Activated gamma-delta T cell (primary cell): ENCODE measurements around the gene MAMSTR.
"Not testable (repeated sequence)": the region's sequence is repeated elsewhere in the genome, so short reads cannot be mapped to it uniquely, and the experiment has no call there.

Source experiments
- DNase-seq: peaks from one replicate; lab custom pipeline; 2025; lab: John Stamatoyannopoulos, UW
- total RNA-seq, 2 donors: gene quantifications; one replicate each; lab custom pipeline; 2026; lab: John Stamatoyannopoulos, UW

MAMSTR gene, protein sequence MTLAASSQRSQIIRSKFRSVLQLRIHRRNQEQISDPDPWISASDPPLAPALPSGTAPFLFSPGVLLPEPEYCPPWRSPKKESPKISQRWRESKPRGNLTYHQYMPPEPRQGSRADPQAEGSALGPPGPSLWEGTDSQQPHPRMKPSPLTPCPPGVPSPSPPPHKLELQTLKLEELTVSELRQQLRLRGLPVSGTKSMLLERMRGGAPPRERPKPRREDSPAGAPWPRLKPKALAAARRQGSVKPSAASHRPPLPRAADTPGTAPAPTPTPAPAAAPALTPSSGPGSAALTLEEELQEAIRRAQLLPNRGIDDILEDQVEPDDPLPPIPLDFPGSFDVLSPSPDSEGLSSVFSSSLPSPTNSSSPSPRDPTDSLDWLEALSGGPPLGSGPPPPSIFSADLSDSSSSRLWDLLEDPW
- 1.0 to 1.5 reads per million in 2 donors for total RNA-seq

DNA sequence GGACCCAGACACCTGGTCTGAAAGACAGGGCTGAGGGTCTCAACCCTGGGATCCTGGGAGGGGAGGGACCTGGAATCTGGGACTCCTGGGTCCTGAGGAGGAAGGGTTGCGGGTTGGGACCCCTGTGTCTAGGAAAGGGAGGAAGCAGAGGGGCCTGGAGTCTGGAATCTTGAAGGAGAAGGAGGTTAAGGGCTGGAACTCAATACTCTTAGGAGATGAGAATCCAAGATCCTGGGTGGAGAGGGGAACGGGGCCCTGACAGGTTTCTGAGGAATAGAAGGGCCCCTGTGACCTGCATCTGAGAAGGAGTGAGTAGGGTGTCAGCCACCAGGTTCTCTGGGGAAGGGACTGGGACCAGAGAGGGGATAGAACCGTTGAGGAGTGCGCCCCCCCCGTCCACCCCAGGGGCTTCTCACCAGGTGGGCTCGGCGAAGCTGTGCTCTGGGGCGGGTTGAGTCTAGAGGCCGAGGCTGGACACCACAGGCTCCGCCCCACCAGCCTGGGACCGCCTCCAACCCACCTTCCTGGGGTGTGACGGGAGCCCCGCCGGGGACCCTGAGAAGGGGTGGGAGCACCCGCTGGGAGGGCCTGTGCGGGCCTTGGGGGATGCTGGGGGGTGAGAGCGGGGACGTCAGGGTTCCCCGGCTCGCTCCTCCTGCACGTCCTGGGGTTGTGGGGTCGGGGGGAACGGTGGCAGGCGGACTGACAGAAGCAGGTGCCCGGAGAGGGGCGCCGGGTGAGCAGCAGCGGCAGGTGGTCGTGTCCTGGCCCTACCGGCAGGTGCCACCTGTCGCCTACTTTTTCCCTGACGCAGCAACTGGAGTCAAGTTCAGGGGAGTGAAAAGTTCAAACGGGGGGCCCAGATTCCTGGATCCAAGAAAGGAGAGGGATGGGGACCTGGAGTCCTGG lies at the start of gene MAMSTR:
MAMSTR (minus strand) TSS at position 463 of the 909 bp plus-strand sequence. CDS start 694 bp downstream, outside the sequence.
- DNase-seq = no peak

DNA sequence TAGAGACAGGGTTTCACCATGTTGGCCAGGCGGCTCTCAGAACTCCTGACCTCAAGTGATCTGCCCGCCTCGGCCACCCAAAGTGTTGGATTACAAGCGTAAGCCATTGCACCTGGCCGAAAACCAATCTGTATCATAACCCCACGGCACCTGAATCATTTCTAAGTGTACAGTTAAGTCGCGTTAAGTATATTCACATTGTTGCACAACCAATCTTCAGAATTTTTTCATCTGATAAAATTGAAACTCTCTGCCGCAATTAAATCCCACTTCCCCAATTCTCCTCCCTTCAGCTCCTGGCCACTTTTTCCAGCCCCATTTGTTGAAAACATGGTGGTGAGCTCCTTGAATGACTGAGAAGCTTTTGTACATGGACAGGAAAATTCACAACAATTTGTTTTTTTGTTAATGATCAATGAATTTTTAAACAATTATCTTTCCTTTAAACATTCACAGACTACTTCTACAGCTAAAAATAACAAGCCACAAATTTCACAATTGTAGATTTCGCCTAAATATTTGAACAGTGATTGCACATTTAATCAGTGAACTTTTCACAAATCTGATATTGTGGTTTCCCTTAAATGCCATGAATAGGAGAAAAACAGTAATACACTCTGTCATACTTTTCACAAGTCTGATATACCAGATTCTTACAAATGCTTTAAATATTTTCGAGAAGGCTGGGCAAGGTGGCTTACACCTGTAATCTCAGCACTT lies 49.6 kb upstream of the MAMSTR start:
- no peak for DNase-seq

DNA sequence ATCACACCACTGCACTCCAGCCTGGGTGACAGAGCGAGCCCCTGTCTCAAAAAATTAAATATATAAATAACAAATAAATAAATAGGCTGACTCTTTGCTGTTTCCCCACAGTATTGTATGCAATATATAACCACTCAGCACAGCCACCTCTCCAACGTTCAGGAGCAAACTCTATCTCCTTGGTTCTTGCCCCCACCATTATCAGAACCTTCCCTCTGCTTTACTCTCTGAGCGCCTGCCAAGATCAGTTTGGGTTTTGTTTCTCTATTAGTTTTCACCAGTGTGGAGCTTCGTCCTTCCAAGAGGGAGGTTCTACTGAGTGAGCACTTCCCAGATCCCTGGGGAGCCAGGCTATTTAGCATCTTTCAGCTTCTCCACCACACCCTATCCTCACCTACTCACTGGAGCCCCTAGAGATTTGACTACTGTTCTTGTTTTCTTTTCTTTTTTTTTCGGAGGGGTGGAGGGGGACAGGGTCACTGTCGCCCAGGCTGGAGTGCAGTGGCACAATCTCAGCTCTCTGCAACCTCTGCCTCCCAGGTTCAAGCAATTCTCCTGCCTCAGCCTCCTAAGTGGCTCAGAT lies 48.7 kb upstream of the MAMSTR start:
- not testable (repeated sequence) for DNase-seq

DNA sequence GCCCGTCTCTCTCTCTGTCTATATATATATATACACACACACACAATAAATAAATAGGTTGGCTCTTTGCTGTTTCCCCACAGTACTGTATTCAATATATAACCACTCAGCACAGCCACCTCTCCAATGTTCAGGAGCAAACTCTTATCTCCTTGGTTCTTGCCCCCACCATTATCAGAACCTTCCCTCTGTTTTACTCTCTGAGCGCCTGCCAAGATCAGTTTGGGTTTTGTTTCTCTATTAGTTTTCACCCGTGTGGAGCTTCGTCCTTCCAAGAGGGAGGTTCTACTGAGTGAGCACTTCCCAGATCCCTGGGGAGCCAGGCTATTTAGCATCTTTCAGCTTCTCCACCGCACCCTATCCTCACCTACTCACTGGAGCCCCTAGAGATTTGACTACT lies 46.3 kb upstream of the MAMSTR start:
- not testable (repeated sequence) for DNase-seq

DNA sequence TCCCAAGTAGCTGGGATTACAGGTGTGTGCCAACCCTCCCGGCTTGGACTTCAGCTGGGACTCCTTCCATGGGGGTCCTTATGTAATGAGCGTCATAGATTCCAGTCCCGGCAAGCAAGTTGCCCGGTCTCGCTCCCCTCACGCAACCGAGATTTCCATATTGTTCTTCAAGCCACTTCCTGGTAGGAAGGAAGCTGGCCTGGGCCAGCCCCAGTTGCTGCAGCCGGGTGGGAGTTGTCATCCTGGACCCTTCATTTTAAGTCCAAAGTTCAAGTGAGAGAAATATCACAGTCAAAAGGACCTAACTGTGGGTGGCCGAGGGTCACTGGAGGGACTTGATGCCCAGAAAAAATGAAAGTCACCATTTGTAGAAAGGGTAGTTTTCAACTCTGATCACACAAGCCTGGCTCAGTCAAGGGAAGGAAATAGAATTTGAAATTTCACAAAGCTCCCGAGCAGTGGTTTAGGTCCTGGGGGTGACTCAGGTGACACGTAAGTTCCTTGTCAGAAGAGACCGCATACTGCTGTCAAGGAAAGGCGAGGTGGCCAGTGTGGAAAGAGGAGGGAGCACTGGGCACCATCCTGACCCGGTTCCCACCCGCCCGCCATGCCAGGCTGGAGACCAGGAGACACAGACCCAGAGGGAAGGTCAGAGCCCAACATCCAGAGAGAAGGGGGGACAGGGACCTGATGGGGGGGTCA lies 41.1 kb upstream of the MAMSTR start:
- DNase-seq = no peak

DNA sequence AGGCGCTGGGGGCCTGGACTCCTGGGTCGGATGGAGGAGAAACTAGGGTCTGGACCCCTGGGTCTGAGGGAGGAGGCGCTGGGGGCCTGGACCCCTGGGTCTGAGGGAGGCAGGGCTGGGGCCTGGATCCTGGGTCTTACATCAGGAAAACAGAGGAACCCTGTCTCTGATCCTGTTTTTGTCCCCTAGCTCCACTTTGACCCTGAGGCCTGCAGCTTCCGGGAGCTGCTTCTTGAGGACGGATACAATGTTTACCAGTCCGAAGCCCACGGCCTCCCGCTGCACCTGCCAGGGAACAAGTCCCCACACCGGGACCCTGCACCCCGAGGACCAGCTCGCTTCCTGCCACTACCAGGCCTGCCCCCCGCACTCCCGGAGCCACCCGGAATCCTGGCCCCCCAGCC lies 38.2 kb upstream of the MAMSTR start:
- DNase-seq = no peak

DNA sequence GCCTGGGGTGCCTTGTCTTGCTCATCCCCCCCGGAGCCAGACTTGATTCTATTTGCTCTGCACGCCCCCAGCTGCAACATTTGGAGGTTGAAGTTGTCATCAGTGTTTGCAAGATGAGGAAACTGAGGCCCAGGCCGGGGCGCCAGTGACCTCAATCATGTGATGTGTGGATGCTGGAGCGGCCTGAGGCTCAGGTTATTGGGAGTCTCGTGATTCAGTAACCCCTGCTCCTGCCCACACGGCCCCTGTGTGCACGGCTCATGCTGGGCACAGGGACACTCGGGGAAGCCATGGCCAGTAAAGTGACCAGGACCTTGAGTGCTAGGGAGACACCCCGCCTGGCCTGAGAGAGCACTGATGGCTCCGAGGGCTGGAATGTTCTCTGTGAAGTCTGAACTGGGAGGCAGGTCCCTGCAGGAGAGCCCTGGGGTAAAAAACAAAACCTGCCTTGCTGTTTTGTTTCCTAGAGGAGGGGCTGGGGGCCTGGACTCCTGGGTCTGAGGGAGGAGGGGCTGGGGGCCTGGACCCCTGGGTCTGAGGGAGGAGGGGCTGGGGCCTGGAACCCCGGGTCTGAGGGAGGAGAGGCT lies 37.7 kb upstream of the MAMSTR start:
- no peak for DNase-seq

DNA sequence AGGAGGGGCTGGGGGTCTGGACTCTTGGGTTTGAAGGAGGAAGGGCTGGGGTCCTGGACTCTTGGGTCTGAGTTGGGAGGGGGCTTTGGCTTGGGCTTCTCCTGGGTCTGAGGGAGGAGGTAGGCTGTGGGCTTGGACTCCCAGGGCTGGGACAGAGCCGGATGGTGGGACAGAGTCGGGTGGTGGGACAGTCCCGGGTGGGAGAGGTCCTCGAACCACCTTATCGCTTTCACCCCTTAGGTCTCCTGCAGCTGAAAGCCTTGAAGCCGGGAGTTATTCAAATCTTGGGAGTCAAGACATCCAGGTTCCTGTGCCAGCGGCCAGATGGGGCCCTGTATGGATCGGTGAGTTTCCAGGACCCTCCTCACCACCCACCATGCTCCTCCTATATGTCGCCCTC lies 37.2 kb upstream of the MAMSTR start:
- no peak for DNase-seq

DNA sequence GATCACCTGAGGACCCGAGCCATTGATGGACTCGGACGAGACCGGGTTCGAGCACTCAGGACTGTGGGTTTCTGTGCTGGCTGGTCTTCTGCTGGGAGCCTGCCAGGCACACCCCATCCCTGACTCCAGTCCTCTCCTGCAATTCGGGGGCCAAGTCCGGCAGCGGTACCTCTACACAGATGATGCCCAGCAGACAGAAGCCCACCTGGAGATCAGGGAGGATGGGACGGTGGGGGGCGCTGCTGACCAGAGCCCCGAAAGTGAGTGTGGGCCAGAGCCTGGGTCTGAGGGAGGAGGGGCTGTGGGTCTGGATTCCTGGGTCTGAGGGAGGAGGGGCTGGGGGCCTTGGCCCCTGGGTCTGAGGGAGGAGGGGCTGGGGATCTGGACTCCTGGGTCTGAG lies 36.7 kb upstream of the MAMSTR start:
- DNase-seq = no peak

DNA sequence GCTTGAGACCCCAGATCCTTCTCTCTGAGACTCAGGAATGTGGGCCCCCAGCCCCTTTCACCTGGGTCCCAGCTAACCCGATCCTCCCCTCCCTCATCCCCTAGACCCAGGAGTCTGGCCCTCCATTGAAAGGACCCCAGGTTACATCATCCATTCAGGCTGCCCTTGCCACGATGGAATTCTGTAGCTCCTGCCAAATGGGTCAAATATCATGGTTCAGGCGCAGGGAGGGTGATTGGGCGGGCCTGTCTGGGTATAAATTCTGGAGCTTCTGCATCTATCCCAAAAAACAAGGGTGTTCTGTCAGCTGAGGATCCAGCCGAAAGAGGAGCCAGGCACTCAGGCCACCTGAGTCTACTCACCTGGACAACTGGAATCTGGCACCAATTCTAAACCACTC lies 36.3 kb upstream of the MAMSTR start:
- no peak for DNase-seq

DNA sequence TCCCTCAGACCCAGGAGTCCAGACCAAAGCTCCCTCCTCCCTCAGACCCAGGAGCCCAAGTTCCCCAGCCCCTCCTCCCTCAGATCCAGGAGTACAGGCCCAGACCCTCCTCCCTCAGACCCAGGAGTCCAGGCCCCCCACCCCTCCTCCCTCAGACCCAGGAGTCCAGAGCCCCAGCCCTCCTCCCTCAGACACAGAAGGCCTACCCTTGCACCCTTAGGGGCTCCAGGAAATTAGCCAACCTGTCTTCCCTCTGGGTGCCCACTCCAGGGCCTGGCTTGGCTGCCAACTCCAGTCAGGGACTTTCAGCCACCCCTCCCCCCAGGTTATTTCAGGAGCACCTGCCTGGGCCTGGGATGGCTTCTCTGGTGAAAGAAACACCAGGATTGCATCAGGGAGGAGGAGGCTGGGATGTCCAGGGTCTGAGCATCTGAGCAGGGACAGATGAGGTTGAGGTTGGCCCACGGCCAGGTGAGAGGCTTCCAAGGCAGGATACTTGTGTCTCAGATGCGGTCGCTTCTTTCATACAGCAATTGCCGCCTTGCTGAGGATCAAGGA lies 35.6 kb upstream of the MAMSTR start, which contains the start of gene FGF21:
FGF21 (plus strand) TSS at position 441 of the 558 bp plus-strand sequence. CDS start 713 bp downstream, outside the sequence.
- no peak for DNase-seq

DNA sequence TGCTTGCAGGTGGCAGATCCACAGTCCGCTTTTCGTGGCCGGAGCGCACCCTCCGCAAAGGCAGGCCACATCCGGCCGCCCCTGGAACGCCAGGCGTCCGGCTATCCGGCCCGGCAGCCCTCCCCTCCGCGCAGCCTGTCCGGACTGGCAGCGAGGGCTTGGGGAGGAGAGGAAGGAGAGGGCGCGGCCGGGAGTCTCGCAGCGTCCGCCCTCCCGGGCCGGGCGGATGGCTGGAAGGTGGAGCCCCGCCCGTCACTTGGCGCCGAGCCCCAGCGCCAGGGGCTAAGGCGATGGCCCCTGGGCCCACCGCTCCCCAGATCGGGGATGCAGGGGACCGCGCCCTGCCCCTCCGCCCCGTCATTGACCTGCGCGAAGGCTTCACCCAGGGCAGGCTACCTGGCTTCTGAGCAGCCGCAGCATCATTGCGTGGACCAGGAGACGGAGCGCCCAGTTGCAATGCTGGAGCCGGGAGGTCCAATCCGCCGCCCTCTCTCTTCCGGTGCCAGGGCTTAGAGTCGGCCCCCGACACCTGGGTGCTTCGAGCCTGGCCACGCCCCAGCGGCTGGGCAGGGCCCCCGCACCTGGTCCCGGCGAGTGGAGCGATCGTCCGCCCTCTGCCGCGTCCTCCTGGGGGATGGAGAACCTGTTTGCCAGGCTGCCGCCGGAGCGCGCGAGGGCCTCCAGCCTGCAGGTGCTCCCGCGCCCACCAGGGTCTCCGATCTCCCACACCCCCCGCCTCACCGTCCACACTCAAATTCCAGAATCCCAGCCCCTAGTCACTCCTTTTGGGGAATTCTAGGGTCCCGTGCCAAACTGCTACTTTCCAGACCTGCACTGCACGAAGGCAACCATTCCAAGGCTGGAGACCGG lies 33.2 kb upstream of the MAMSTR start, which contains the start of gene FUT1:
FUT1 (minus strand) TSS at position 146 of the 870 bp plus-strand sequence. CDS start 1,360 bp downstream, outside the sequence.
- no peak for DNase-seq

DNA sequence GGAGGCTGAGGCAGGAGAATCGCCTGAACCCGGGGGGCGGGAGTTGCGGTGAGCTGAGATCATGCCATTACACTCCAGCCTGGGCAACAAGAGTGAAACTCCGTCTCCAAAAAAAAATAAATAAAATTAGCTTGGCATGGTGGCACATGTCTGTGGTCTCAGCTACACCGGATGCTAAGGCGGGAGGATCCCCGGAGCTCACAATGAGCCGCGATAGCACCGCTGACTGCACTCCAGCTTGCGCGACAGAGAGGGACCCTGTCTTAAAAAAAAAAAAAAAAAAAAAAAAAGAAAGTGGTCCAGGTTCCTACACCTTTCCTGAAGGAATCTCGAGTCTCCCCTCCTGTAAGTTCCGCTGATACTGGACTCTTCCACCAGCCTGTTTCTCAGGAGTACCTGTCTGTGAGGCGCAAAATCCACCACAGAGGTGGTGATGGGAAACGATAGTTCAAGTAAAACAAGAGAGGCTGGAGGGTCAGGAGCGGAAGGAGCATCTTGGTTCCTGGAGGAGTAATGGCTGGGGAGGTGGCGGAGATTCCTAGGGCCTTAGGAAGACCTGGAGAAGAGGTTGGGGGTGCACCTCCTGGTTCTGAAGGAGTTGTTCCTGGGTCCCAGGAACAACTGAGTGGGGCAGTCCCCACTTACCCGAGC lies 32.4 kb upstream of the MAMSTR start:
- DNase-seq = no peak

DNA sequence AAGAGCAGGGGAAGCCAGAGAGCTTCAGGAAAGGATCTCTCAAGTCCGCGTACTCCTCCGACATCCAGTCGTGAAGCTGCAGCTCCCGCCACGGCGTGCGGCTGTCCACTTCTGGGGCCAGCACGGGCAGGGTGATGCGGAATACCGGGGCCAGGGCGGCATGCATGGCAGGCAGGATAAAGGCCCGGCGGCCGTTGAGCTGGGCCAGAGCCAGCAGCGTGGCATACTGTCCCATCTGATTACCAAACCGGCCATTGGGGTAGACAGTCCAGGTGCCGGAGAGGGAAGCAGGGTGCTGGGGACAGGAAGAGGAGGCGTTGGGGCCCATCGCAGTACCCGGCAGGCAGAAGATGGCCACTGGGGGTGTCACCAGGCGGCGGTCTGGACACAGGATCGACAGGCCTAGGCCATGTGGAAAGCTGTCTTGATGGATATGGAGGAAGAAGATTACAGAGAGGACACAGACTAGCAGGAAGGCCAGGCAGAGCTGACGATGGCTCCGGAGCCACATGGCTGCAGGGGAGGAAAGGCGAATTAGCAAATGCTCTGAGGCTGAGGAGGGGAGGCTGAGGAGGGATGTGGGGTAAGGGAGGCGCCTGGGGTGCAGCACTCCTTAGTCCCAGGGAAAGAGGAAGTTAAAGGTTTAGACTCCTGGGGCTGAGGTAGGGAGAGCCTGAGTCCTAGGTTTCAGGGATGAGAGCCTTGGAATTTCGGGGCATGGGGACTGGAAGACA lies 31.4 kb upstream of the MAMSTR start:
- DNase-seq = no peak

DNA sequence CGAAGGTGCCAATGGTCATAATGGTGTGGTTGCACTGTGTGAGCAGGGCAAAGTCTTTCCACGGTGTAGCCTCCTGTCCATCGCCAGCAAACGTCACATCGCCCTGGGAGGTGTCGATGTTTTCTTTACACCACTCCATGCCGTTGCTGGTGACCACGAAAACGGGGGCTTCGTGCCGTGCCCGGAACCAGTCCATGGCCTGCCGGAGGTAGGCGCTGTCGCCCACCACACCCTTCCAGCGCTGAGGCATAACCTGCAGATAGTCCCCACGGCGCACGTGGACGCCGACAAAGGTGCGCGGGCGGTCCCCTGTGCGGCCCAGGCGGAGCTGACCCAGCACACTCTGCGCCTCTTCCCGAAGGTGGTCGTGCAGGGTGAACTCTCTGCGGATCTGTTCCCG lies 30.8 kb upstream of the MAMSTR start:
- no peak for DNase-seq

DNA sequence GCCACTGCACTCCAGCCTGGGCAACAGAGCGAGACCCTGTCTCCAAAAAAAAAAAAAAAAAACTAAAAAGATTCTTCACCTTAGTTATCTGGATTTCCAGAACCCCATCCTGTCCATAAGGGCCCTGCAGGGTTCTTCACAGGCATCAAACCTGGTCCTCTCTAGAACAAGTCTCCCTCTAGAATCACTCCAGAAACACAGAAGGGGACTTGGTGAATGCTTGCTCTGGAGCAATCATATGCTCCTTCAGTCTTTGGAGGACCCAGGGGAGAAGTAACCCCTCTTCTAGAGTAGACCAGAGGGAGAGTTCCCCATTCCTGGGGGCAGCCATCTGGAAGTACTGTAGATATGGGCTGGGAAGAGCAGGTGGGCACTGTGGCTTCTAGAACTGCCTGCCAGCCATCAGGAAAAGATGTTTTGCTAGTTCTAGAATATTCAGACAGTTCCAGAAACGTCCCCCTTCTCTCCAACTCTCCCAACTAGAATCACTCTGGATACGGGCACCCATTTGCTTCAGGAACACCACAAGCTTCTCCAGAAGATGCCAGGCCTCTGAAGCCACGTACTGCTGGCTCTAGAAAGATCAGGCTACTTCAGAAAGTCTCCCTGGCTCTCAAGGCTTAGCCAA lies 30.2 kb upstream of the MAMSTR start:
- DNase-seq = no peak
